CD4-positive, alpha-beta T cell (primary cell): ENCODE measurements around the gene OTOP3. TPM values are rescaled to one million over a fixed set of nuclear protein-coding genes. Genes with fewer than 3 reads are reported as not detected.

Experiments
- ATAC-seq: fragments of 200-7000 bp; cut with Tn5 transposase; one replicate; pipeline ENCODE4 v1.10.0; 2022; ENCODE audit warnings: mild to moderate bottlenecking; ENCODE audit not compliant: poor library complexity
- CTCF ChIA-PET: fragments of 350-600 bp; sonication (Branson Sonifier 250); formaldehyde crosslinking; loops from one replicate; lab custom pipeline; 2021; ENCODE audit warnings: antibody characterized with exemption, inconsistent platforms; lab: Charles Lee
- POLR2A ChIA-PET: fragments of 350-600 bp; sonication (Branson Sonifier 250); formaldehyde crosslinking; loops from one replicate; lab custom pipeline; 2021; ENCODE audit warnings: antibody characterized with exemption, inconsistent platforms; lab: Charles Lee
- DNase-seq, 14 experiments: peaks; one replicate each; pipeline ENCODE4 v3.0.0-alpha.2; 2013 to 2020; ENCODE audit warnings: mixed read lengths in 2 of 14
- H3K27ac ChIP-seq, 2 donors: one replicate each; pipeline versions ENCODE4 v1.5.1 to v1.7.0; 2013; ENCODE audit warnings: low read length in 2 of 2, low read depth in 1 of 2, mild to moderate bottlenecking in 1 of 2
- H3K27me3 ChIP-seq, 2 experiments: 1 replicate in 1 of 2; 2 replicates in 1 of 2; pipeline versions ENCODE4 v1.6.1 to v1.7.0; 2013; ENCODE audit warnings: low read length in 2 of 2, control low read depth in 1 of 2, mild to moderate bottlenecking in 1 of 2, moderate library complexity in 1 of 2; ENCODE audit not compliant: insufficient read depth in 2 of 2, control insufficient read depth in 1 of 2
- H3K36me3 ChIP-seq: one replicate; pipeline ENCODE4 v1.6.1; 2013; ENCODE audit warnings: low read length, control low read depth; ENCODE audit not compliant: insufficient read depth
- H3K4me1 ChIP-seq: one replicate; pipeline ENCODE4 v1.6.1; 2013; ENCODE audit warnings: low read length, control low read depth; ENCODE audit not compliant: insufficient read depth
- H3K4me3 ChIP-seq: one replicate; pipeline ENCODE4 v1.5.1; 2013; ENCODE audit warnings: mild to moderate bottlenecking, low read length, moderate library complexity
- H3K9me3 ChIP-seq, 2 experiments: 1 replicate in 1 of 2; 2 replicates in 1 of 2; pipeline versions ENCODE4 v1.6.1 to v1.7.0; 2013; ENCODE audit warnings: low read length in 2 of 2, mild to moderate bottlenecking in 2 of 2, control low read depth in 1 of 2, moderate library complexity in 1 of 2; ENCODE audit not compliant: control insufficient read depth in 1 of 2, insufficient read depth in 1 of 2
- H3K27ac Mint-ChIP-seq: one replicate; pipeline ENCODE4 v1.8.0; 2020; ENCODE audit warnings: mixed read lengths
- H3K27me3 Mint-ChIP-seq: one replicate; pipeline ENCODE4 v1.8.0; 2021; ENCODE audit warnings: mixed read lengths
- H3K36me3 Mint-ChIP-seq: one replicate; pipeline ENCODE4 v1.8.0; 2021; ENCODE audit warnings: low read depth, mixed read lengths
- H3K4me1 Mint-ChIP-seq: one replicate; pipeline ENCODE4 v1.8.0; 2021; ENCODE audit warnings: low read depth, mixed read lengths
- H3K4me3 Mint-ChIP-seq: one replicate; pipeline ENCODE4 v1.8.0; 2020; ENCODE audit warnings: mild to moderate bottlenecking, mixed read lengths
- H3K9me3 Mint-ChIP-seq: one replicate; pipeline ENCODE4 v1.8.0; 2020; ENCODE audit warnings: mixed read lengths
- intact Hi-C, 2 experiments: fragments of 100-400 bp; cut with DNase I in 1 of 2; cut with micrococcal nuclease in 1 of 2; formaldehyde crosslinking; loops; one replicate each; pipeline versions ENCODE4 v1.15.1 to v1.9.0; 2023 to 2025; cut with DNase I, micrococcal nuclease
- total RNA-seq, 174 experiments: library from RNA in 2 of 174; stranded (reverse) in 2 of 174; gene quantifications; one replicate each; pipeline ENCODE4 v1.2.3 and lab custom pipeline; 2021 to 2026
- TF ChIP-seq, protein P1 (sequence below): fragments of 200-600 bp; IDR thresholded peaks from one replicate; pipeline ENCODE4 v1.8.0; 2022; ENCODE audit warnings: antibody characterized with exemption, mild to moderate bottlenecking

The OTOP3 gene
- total RNA-seq, 2 experiments from 2014 or later, result not detected

DNA sequence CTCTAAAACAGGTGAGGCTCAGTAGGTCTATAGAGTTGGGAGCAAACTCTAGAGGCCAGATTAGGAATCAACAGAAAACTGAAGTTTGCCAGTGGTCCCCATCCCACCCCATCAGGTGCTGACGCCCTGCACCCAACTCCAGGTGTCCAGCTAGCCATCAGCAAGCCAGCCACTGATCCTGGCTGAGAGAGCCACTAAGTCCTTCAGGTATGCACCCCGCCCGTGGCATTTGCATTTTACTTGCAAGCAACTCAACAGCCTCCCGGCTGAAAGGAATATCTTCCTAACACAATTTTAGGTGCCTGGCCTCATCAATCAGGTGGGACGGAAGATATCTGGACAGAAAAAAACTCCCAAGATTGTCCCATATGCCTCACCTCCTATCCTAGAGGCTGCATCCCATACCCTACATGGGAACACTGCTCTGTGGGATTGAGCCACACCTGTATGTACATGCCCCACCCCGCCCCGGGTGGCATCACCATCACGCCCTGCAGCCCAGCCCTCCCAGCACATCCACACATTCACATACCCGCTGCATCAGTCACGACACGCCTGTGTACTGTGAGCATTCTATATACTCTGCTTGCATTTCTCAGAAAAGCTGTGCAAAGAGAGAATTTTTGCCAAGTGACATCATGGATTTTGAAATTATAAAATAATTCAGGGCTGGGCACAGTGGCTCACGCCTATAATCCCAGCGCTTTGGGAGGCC, 8.3 kb downstream of the OTOP3 start:
- CTCF ChIA-PET, result interaction anchor here (1.3 kb wide), 1 partner anchor 12 kb away, joined by 4 read pairs; no protein-coding TSS in a partner anchor
- no peaks in the 10 kb centered on the region for H3K36me3 Mint-ChIP-seq
- intact Hi-C loops, result no loop called here
- Histone ChIP-seq H3K27ac (no peak overlapping the region), H3K27me3 (peaks cover 0 to 2% of the 10 kb centered on the region in 2 experiments), H3K9me3 (no peaks in the 10 kb centered on the region), H3K4me1 (no peaks in the 10 kb centered on the region), H3K36me3 (no peaks in the 10 kb centered on the region), H3K4me3 (no peak overlapping the region)
- H3K4me3 Mint-ChIP-seq, result no peak overlapping the region
- ATAC-seq (no peak), DNase-seq (no peak)
- POLR2A ChIA-PET, result no interaction called here
- peaks cover 41% of the 10 kb centered on the region for H3K27me3 Mint-ChIP-seq
- no peaks in the 10 kb centered on the region for H3K4me1 Mint-ChIP-seq
- H3K9me3 Mint-ChIP-seq, result no peaks in the 10 kb centered on the region
- TF ChIP-seq, protein P1, sequence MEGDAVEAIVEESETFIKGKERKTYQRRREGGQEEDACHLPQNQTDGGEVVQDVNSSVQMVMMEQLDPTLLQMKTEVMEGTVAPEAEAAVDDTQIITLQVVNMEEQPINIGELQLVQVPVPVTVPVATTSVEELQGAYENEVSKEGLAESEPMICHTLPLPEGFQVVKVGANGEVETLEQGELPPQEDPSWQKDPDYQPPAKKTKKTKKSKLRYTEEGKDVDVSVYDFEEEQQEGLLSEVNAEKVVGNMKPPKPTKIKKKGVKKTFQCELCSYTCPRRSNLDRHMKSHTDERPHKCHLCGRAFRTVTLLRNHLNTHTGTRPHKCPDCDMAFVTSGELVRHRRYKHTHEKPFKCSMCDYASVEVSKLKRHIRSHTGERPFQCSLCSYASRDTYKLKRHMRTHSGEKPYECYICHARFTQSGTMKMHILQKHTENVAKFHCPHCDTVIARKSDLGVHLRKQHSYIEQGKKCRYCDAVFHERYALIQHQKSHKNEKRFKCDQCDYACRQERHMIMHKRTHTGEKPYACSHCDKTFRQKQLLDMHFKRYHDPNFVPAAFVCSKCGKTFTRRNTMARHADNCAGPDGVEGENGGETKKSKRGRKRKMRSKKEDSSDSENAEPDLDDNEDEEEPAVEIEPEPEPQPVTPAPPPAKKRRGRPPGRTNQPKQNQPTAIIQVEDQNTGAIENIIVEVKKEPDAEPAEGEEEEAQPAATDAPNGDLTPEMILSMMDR, result no peak
- no peak overlapping the region for H3K27ac Mint-ChIP-seq

DNA sequence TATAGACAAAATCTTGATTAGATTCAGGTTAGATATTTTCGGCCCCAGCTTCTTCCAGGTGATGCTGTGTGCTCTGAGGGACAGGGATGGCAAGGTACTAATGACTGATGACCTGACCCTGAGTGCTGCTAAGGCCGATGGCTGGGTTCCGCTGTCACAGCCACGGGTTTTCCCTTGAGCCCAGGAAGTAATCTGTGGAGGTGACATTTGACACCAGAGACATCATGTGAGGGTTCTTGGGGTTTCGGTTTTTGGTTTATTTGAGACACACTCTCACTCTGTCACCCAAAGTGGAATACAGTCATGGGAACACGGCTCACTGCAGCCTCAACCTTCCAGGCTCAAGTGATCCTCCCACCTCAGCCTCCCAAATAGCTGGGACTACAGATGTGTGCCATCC, 9.8 kb downstream of the OTOP3 start:
- Mint-ChIP-seq H3K9me3 (no peaks in the 10 kb centered on the region), H3K27ac (no peak overlapping the region), H3K36me3 (no peaks in the 10 kb centered on the region), H3K4me3 (no peak overlapping the region), H3K27me3 (peaks cover 30% of the 10 kb centered on the region), H3K4me1 (no peaks in the 10 kb centered on the region)
- Histone ChIP-seq H3K36me3 (no peaks in the 10 kb centered on the region), H3K27ac (no peak overlapping the region), H3K4me3 (no peak overlapping the region), H3K27me3 (peaks cover 0 to 2% of the 10 kb centered on the region in 2 experiments), H3K9me3 (no peaks in the 10 kb centered on the region), H3K4me1 (no peaks in the 10 kb centered on the region)
- DNase-seq (no peak), ATAC-seq (no peak)
- POLR2A ChIA-PET, result no interaction called here
- TF ChIP-seq, protein P1, result no peak
- CTCF ChIA-PET, result no interaction called here
- intact Hi-C loops, result no loop called here

DNA sequence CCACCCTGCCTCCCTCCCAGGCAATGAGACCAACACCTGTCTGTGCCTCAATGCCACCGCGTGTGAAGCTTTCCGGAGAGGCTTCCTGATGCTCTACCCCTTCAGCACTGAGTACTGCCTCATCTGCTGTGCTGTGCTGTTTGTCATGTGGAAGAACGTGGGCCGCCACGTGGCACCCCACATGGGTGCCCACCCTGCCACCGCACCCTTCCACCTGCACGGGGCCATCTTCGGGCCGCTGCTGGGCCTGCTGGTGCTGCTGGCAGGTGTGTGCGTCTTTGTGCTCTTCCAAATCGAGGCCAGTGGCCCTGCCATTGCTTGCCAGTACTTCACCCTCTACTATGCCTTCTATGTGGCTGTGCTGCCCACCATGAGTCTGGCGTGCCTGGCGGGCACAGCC, 10.9 kb downstream of the OTOP3 start:
- TF ChIP-seq, protein P1, result no peak
- H3K27me3 Mint-ChIP-seq, result peaks cover 25% of the 10 kb centered on the region
- H3K36me3 Mint-ChIP-seq, result no peaks in the 10 kb centered on the region
- no peak for DNase-seq
- no peak for ATAC-seq
- H3K9me3 ChIP-seq, result peaks cover 0 to 3% of the 10 kb centered on the region in 2 experiments
- no peak overlapping the region for H3K27ac ChIP-seq
- CTCF ChIA-PET, result no interaction called here
- H3K4me3 ChIP-seq, result no peak overlapping the region
- H3K9me3 Mint-ChIP-seq, result no peaks in the 10 kb centered on the region
- H3K27ac Mint-ChIP-seq, result no peak overlapping the region
- H3K4me1 ChIP-seq, result no peaks in the 10 kb centered on the region
- H3K4me3 Mint-ChIP-seq, result no peak overlapping the region
- no peaks in the 10 kb centered on the region for H3K36me3 ChIP-seq
- H3K4me1 Mint-ChIP-seq, result no peaks in the 10 kb centered on the region
- intact Hi-C loops, result no loop called here
- POLR2A ChIA-PET, result no interaction called here
- H3K27me3 ChIP-seq, result peaks cover 0 to 2% of the 10 kb centered on the region in 2 experiments
